K562 (cell line): ENCODE data around the gene TAMALIN. TPM values are rescaled to one million over a fixed set of nuclear protein-coding genes. Genes with fewer than 3 reads are reported as not detected.
A peak's percentile ranks its signal among the peaks of the same experiment; 100 is the strongest.

Experiments used
- ATAC-seq: fragments of 200-7000 bp; cut with Tn5 transposase; 3 replicates; pipeline ENCODE4 v1.9.1; 2020; ENCODE audit warnings: moderate library complexity
- BruUV-seq: library from RNA; stranded (reverse); fragments of 400-500 nt; replicated peaks from 2 replicates; lab custom pipeline; 2021; lab: Mats Ljungman, UMichigan
- CTCF ChIA-PET: fragments of 300-600 bp; formaldehyde crosslinking; extraction: SDS; loops from one replicate; lab custom pipeline; 2021; ENCODE audit warnings: low intra/inter-chr PET ratio; lab: Yijun Ruan, JAX
- POLR2A ChIA-PET: fragments of 300-600, 350-650 bp; sonication (Branson Sonifier 250); formaldehyde crosslinking; extraction: SDS; loops from one replicate; lab custom pipeline; 2021; ENCODE audit warnings: antibody characterized with exemption, inconsistent platforms; lab: Yijun Ruan, JAX
- DNase-seq, 4 experiments: peaks; one replicate each; pipeline versions ENCODE4 v3.0.0 to v3.0.0-alpha.2; 2011 to 2018; ENCODE audit warnings: low spot score in 3 of 4, mixed read lengths in 3 of 4; ENCODE audit errors: extremely low read depth in 1 of 4
- FAIRE-seq: peaks from 2 replicates; lab custom pipeline; 2011; peaks lifted over from hg19 to GRCh38; lab: Jason Lieb, UNC
- H2AFZ ChIP-seq: 2 replicates; pipeline ENCODE4 v1.6.0; 2011; ENCODE audit warnings: low read depth, low read length, control low read depth, inconsistent platforms
- H3K27ac ChIP-seq: fragments of 200-600 bp; 3 replicates; pipeline ENCODE4 v1.8.0; 2011; ENCODE audit warnings: low read depth, mild to moderate bottlenecking, control low read depth, inconsistent platforms, low read length, moderate library complexity, mixed read lengths; ENCODE audit errors: extremely low read depth
- H3K27me3 ChIP-seq, 2 experiments: fragments of 300-600 bp in 1 of 2; 2 replicates in 1 of 2; 3 replicates in 1 of 2; pipeline versions ENCODE4 v1.6.0 to v1.8.0; 2011; ENCODE audit warnings: inconsistent platforms in 2 of 2, low read length in 2 of 2, mild to moderate bottlenecking in 1 of 2, mixed read lengths in 1 of 2, moderate library complexity in 1 of 2; ENCODE audit not compliant: control insufficient read depth in 2 of 2, insufficient read depth in 2 of 2
- H3K36me3 ChIP-seq: fragments of 300-600 bp; 3 replicates; pipeline ENCODE4 v1.8.0; 2011; ENCODE audit warnings: mild to moderate bottlenecking, low read length, inconsistent platforms; ENCODE audit not compliant: control insufficient read depth, insufficient read depth
- H3K4me1 ChIP-seq, 2 experiments: fragments of 200-600 bp in 1 of 2; replicated peaks in 1 of 2; 2 replicates in 1 of 2; 3 replicates in 1 of 2; pipeline versions ENCODE4 v1.5.1 to v1.8.0; 2011; ENCODE audit warnings: inconsistent platforms in 2 of 2, low read length in 2 of 2, mild to moderate bottlenecking in 1 of 2, mixed read lengths in 1 of 2, moderate library complexity in 1 of 2; ENCODE audit not compliant: control insufficient read depth in 2 of 2, insufficient read depth in 2 of 2
- H3K4me2 ChIP-seq: 2 replicates; pipeline ENCODE4 v1.6.1; 2011; ENCODE audit warnings: low read length, control low read depth, inconsistent platforms, mixed read lengths; ENCODE audit not compliant: insufficient read depth
- H3K4me3 ChIP-seq: fragments of 200-600 bp; sonication (generic), shearing (Covaris generic); 2 replicates; pipeline ENCODE4 v1.5.1; 2016; ENCODE audit warnings: control low read depth, inconsistent platforms
- H3K79me2 ChIP-seq: fragments of 200-600 bp; 3 replicates; pipeline ENCODE4 v1.8.0; 2011; ENCODE audit warnings: low read length, inconsistent platforms; ENCODE audit not compliant: control insufficient read depth, insufficient read depth
- H3K9ac ChIP-seq, 2 experiments: 2 replicates each; pipeline versions ENCODE4 v1.6.0 to v1.6.1; 2011; ENCODE audit warnings: low read depth in 2 of 2, low read length in 2 of 2, control low read depth in 1 of 2, inconsistent platforms in 1 of 2, mild to moderate bottlenecking in 1 of 2, mixed read lengths in 1 of 2; ENCODE audit not compliant: insufficient read depth in 1 of 2
- H3K9me1 ChIP-seq: one replicate; pipeline ENCODE4 v1.6.0; 2011; ENCODE audit warnings: inconsistent platforms, mild to moderate bottlenecking, low read length, moderate library complexity; ENCODE audit not compliant: control insufficient read depth, insufficient read depth
- H3K9me3 ChIP-seq: replicated peaks from 2 replicates; pipeline ENCODE4 v1.5.1; 2011; ENCODE audit warnings: low read depth, low read length, inconsistent platforms; ENCODE audit not compliant: control insufficient read depth, insufficient read depth
- H4K20me1 ChIP-seq: replicated peaks from 2 replicates; pipeline ENCODE4 v1.6.1; 2011; ENCODE audit warnings: low read length, inconsistent platforms, mixed read lengths; ENCODE audit not compliant: control insufficient read depth, insufficient read depth
- FUS ChIP-seq: fragments of 200-400 bp; formaldehyde crosslinking; optimal IDR thresholded peaks from 2 replicates; pipeline ENCODE3; 2017; ENCODE audit warnings: low read depth, low read length
- GABPA ChIP-seq: fragments of 200-800 bp; sonication (Bioruptor generic); conservative IDR thresholded peaks from 2 replicates; pipeline ENCODE4 v1.6.1; 2016; ENCODE audit warnings: low read depth, missing genetic modification characterization, missing compliant biosample characterization
- KDM1A ChIP-seq, 2 experiments: fragments of 450-650 bp; IDR thresholded peaks; 2 replicates each; pipeline ENCODE4 v1.6.1; 2016; ENCODE audit warnings: mild to moderate bottlenecking in 2 of 2
- NBN ChIP-seq: fragments of 450-650 bp; IDR thresholded peaks from 2 replicates; pipeline ENCODE4 v1.6.1; 2016; ENCODE audit warnings: low read depth, mild to moderate bottlenecking
- NR2C1 ChIP-seq, 2 experiments: fragments of 450-650 bp; IDR thresholded peaks; 2 replicates each; pipeline ENCODE4 v1.6.1; 2017; ENCODE audit warnings: mild to moderate bottlenecking in 2 of 2, antibody characterized with exemption in 1 of 2, inconsistent platforms in 1 of 2, missing compliant biosample characterization in 1 of 2, missing genetic modification characterization in 1 of 2
- NR2C2 ChIP-seq, 2 experiments: fragments of 200-800 bp in 1 of 2; sonication (Bioruptor generic) in 1 of 2; sonication (generic) in 1 of 2; formaldehyde crosslinking in 1 of 2; IDR thresholded peaks; 2 replicates each; pipeline versions ENCODE4 v1.6.1 to v1.8.0; 2016 to 2022; ENCODE audit warnings: mild to moderate bottlenecking in 1 of 2, missing compliant biosample characterization in 1 of 2, missing genetic modification characterization in 1 of 2, missing genetic modification reagents in 1 of 2
- STAT5B ChIP-seq: fragments of 250-450 bp; sonication (Bioruptor Pico); IDR thresholded peaks from 2 replicates; pipeline ENCODE4 v1.8.0; 2021; ENCODE audit warnings: mild to moderate bottlenecking, inconsistent platforms
- ZNF143 ChIP-seq: sonication (generic); formaldehyde crosslinking; IDR thresholded peaks from 2 replicates; pipeline ENCODE4 v1.9.0; 2022; ENCODE audit warnings: mild to moderate bottlenecking, missing genetic modification reagents
- WGBS: fragments of 100-300 bp; shearing (Covaris generic); methylation state at CpG from one replicate; pipeline ENCODE4 v1.1.6; 2016; ENCODE audit warnings: low coverage, mixed read lengths; ENCODE audit not compliant: insufficient coverage; ENCODE audit errors: missing lambda C conversion rate; 5-methylcytosine and 5-hydroxymethylcytosine counted together
- in situ Hi-C: fragments of 300-500 bp; cut with MboI; formaldehyde crosslinking; loops from 4 replicates; pipeline ENCODE4 v1.15.0; 2018; ENCODE audit warnings: inconsistent platforms, mixed read lengths
- intact Hi-C: fragments of 100-400 bp; cut with micrococcal nuclease; formaldehyde crosslinking; loops from 2 replicates; pipeline ENCODE4 v1.14.2; 2022
- polyA plus RNA-seq, 8 experiments: library from polyadenylated mRNA; depleted of rRNA in 4 of 8; stranded (reverse) in 5 of 8; unstranded in 3 of 8; fragments of >200 nt; fragmentation: Nextera tagmentation in 2 of 8; fragmentation: Illumina TruSeq in 1 of 8; extraction: Ambion mirVana in 2 of 8; extraction: Trizol in 1 of 8; gene quantifications; 2 replicates each; pipeline versions ENCODE4 v1.2.1 to v1.2.3, GENCODE V29; 2011 to 2014; ENCODE audit warnings: inconsistent platforms in 1 of 8, missing spikeins in 1 of 8
- total RNA-seq, 7 experiments: library from RNA; depleted of rRNA in 6 of 7; stranded (reverse); fragments of >200 nt in 6 of 7; fragmentation: Illumina TruSeq in 2 of 7; extraction: Trizol in 2 of 7; gene quantifications; 2 replicates each; pipeline versions ENCODE4 v1.2.1 to v1.2.3, GENCODE V29; 2011 to 2021; ENCODE audit warnings: low replicate concordance in 1 of 7
- TF ChIP-seq, protein P1 (sequence below): fragments of 200-800 bp; sonication (Bioruptor generic); IDR thresholded peaks from 2 replicates; pipeline ENCODE4 v1.6.1; 2017; ENCODE audit warnings: missing genetic modification characterization, missing compliant biosample characterization

The TAMALIN gene
- total and polyA plus RNA-seq, 9 of the 15 experiments (the other 6 are each of a cell fraction or from before 2014, with no cell fraction given) = 0.74 to 2.2 (median 1.5) TPM; not detected in 2

DNA sequence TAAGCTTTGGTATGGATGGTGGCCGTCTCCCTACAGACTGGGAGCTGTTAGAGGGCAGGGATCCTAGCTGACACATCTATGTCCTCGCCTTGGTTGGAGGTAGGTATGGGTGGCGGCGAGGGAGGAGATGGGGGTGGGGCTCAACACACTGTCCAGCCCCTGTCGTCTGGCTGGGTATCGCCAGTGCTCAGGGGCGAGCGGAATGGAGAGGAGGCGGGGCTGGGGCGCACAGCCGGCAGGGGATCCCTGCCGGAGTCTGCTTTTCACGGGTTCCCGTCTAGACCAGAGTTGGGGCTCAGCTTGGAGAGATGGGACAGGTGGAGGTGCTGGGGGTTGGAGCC is 16.1 kb downstream of the TAMALIN start:
- Histone ChIP-seq H3K27me3 (peaks cover 0 to 13% of the 10 kb centered on the region in 2 experiments; a peak in 2 of 5 replicates), H3K36me3 (no peaks in the 10 kb centered on the region), H3K27ac (no peak overlapping the region), H3K4me2 (peak overlapping the region; percentile 66), H3K9me1 (no peaks in the 10 kb centered on the region), H3K9me3 (no peaks in the 10 kb centered on the region), H2AFZ (peak overlapping the region; percentile 88), H4K20me1 (no peaks in the 10 kb centered on the region), H3K4me1 (peaks cover 0 to 27% of the 10 kb centered on the region in 2 experiments; a peak in 3 of 5 replicates), H3K9ac (peak overlapping the region; percentile 3 to 87; a peak in 3 of 4 replicates)
- BruUV-seq = no TSS peak
- 4% methylated on average over 13 of the region's 14 CpGs for WGBS
- peak; percentile 45 for ATAC-seq
- CTCF ChIA-PET = interaction anchor here (0.9 to 6.0 kb wide), 6 partner anchors 18 to 131 kb away, joined by 3 to 242 read pairs (median 8); partner anchors contain the start of genes SMIM41 and TAMALIN
- in situ Hi-C loops (loop anchor here (25.0 kb wide), 1 partner anchor 611 kb away; the partner anchor contains the start of gene SLC4A8), intact Hi-C loops (no loop called here)
- TF ChIP-seq NR2C1 (IDR thresholded peaks at IDR 0.05) = 0 out of 2 replicates have a peak, but pooled peaks have one; percentile 17
- TF ChIP-seq NR2C1 (tag; IDR thresholded peaks at IDR 0.05) = peak; percentile 44; the same call in 1 of the 2 replicates
- no peak for TF ChIP-seq ZNF143
- TF ChIP-seq NR2C2 (CRISPR knock-in tag; IDR thresholded peaks at IDR 0.05) = no peak
- TF ChIP-seq NR2C2 (tag; IDR thresholded peaks at IDR 0.05) = peak; percentile 67
- 0 out of 2 replicates have a peak, but pooled peaks have one; percentile 5 for TF ChIP-seq NBN
- TF ChIP-seq, protein P1, sequence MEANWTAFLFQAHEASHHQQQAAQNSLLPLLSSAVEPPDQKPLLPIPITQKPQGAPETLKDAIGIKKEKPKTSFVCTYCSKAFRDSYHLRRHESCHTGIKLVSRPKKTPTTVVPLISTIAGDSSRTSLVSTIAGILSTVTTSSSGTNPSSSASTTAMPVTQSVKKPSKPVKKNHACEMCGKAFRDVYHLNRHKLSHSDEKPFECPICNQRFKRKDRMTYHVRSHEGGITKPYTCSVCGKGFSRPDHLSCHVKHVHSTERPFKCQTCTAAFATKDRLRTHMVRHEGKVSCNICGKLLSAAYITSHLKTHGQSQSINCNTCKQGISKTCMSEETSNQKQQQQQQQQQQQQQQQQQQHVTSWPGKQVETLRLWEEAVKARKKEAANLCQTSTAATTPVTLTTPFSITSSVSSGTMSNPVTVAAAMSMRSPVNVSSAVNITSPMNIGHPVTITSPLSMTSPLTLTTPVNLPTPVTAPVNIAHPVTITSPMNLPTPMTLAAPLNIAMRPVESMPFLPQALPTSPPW (CRISPR knock-in tag) = peak; percentile 32; the same call in 1 of the 2 replicates
- no peak for TF ChIP-seq KDM1A (IDR thresholded peaks at IDR 0.05)
- TF ChIP-seq GABPA (tag) = 0 out of 2 replicates have a peak, but pooled peaks have one; percentile 3
- no peak for TF ChIP-seq FUS
- no peak for TF ChIP-seq STAT5B
- TF ChIP-seq, all 486 proteins: peak for 5
- no peaks in the 10 kb centered on the region for H3K79me2 ChIP-seq
- POLR2A ChIA-PET = interaction anchor here (0.6 to 1.5 kb wide), 6 partner anchors 12 to 107 kb away, joined by 3 to 6 read pairs (median 4); no protein-coding TSS in a partner anchor
- peak overlapping the region; percentile 45 for H3K4me3 ChIP-seq
- DNase-seq (peak; percentile 50 to 72 (median 60)), FAIRE-seq (no peak)
